DND-41 (cell line): ENCODE data around the gene TULP4.

Source experiments
- EZH2 ChIP-seq: IDR thresholded peaks from 3 replicates; pipeline ENCODE4 v1.6.1; 2012; ENCODE audit warnings: borderline replicate concordance, low read depth, mild to moderate bottlenecking, moderate library complexity, low read length, inconsistent platforms; ENCODE audit not compliant: severe bottlenecking
- TF ChIP-seq, protein P1 (sequence below): IDR thresholded peaks from 2 replicates; pipeline ENCODE4 v1.5.1; 2012; ENCODE audit warnings: borderline replicate concordance, low read length, moderate library complexity, mild to moderate bottlenecking; ENCODE audit not compliant: poor library complexity, severe bottlenecking; ENCODE audit errors: extremely low read depth

DNA sequence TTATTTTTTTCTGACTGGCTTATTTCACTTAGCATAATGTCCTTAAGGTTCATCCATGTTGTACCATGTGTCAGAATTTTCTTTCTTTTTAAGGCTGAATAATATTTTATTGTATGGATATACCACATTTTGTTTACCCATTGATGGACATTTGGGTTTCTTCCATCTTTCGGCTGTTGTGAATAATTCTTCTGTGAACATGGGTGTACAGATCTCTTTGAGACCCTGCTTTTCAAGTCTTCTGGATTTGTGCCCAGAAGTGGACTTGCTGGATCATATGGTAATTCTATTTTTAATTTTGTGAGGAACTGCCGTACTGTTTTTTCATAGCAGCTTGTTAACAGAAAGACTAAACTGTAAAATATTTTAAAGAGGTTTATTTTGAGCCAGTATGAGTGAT lies 153.0 kb downstream of the TULP4 start:
- TF ChIP-seq, protein P1, sequence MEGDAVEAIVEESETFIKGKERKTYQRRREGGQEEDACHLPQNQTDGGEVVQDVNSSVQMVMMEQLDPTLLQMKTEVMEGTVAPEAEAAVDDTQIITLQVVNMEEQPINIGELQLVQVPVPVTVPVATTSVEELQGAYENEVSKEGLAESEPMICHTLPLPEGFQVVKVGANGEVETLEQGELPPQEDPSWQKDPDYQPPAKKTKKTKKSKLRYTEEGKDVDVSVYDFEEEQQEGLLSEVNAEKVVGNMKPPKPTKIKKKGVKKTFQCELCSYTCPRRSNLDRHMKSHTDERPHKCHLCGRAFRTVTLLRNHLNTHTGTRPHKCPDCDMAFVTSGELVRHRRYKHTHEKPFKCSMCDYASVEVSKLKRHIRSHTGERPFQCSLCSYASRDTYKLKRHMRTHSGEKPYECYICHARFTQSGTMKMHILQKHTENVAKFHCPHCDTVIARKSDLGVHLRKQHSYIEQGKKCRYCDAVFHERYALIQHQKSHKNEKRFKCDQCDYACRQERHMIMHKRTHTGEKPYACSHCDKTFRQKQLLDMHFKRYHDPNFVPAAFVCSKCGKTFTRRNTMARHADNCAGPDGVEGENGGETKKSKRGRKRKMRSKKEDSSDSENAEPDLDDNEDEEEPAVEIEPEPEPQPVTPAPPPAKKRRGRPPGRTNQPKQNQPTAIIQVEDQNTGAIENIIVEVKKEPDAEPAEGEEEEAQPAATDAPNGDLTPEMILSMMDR: no peak
- TF ChIP-seq EZH2: no peak
